ENCODE data around the gene TOP1. TPM values are rescaled to one million over a fixed set of nuclear protein-coding genes. Genes with fewer than 3 reads are reported as not detected.

The TOP1 gene
- total RNA-seq, 2 donors from 2014 or later = 78.8 to 82.5 TPM

GRCh38 chr20:41168281-41169161 lies 139.9 kb downstream of the TOP1 start:
- Histone ChIP-seq H3K9me3 (ENCODE audit: control insufficient read depth, low read length) (no peaks in the 10 kb centered on the region), H3K9ac (ENCODE audit: extremely low read depth, low read length, poor library complexity, severe bottlenecking) (no peak overlapping the region), H3K27ac (ENCODE audit: low read depth, low read length) (no peak overlapping the region), H3K4me3 (ENCODE audit: low read length) (no peak overlapping the region), H3K4me1 (ENCODE audit: control insufficient read depth, insufficient read depth, low read length) (peaks cover under 1% of the 10 kb centered on the region), H3K36me3 (ENCODE audit: control insufficient read depth, insufficient read depth, low read length) (peaks cover 83% of the 10 kb centered on the region), H3K27me3 (ENCODE audit: control insufficient read depth, insufficient read depth, low read length, poor library complexity, severe bottlenecking) (no peaks in the 10 kb centered on the region)
- Mint-ChIP-seq H3K4me3 (no peak overlapping the region), H3K27me3 (ENCODE audit: insufficient read depth) (no peaks in the 10 kb centered on the region), H3K9me3 (no peaks in the 10 kb centered on the region), H3K36me3 (ENCODE audit: low read depth) (peaks cover 76% of the 10 kb centered on the region), H3K27ac (no peak overlapping the region), H3K4me1 (no peaks in the 10 kb centered on the region)
- WGBS, 2 experiments (ENCODE audit: insufficient coverage in 1 of 2, insufficient read length in 1 of 2) = 95 to 98% methylated on average over 5 to 10 of the region's 10 CpGs
- no peak for DNase-seq
- TF ChIP-seq CTCF (conservative IDR thresholded peaks at IDR 0.05) = no peak

- Mint-ChIP-seq H3K4me3 (no peak overlapping the region), H3K9me3 (no peaks in the 10 kb centered on the region), H3K36me3 (ENCODE audit: low read depth) (peaks cover 77% of the 10 kb centered on the region), H3K27ac (no peak overlapping the region), H3K4me1 (no peaks in the 10 kb centered on the region), H3K27me3 (ENCODE audit: insufficient read depth) (no peaks in the 10 kb centered on the region)
- no peak for TF ChIP-seq CTCF (conservative IDR thresholded peaks at IDR 0.05)
- DNase-seq = no peak
- peaks cover 83% of the 10 kb centered on the region for H3K36me3 ChIP-seq (ENCODE audit: control insufficient read depth, insufficient read depth, low read length)
- peaks cover 8% of the 10 kb centered on the region for H3K4me1 ChIP-seq (ENCODE audit: control insufficient read depth, insufficient read depth, low read length)
- H3K9me3 ChIP-seq (ENCODE audit: control insufficient read depth, low read length) = no peaks in the 10 kb centered on the region
- no peak overlapping the region for H3K9ac ChIP-seq (ENCODE audit: extremely low read depth, low read length, poor library complexity, severe bottlenecking)
- H3K27me3 ChIP-seq (ENCODE audit: control insufficient read depth, insufficient read depth, low read length, poor library complexity, severe bottlenecking) = no peaks in the 10 kb centered on the region
- H3K27ac ChIP-seq (ENCODE audit: low read depth, low read length) = no peak overlapping the region
- 92 to 94% methylated on average over 9 of the region's 9 CpGs for WGBS, 2 experiments (ENCODE audit: insufficient coverage in 1 of 2, insufficient read length in 1 of 2)
- no peak overlapping the region for H3K4me3 ChIP-seq (ENCODE audit: low read length)
Measured at GRCh38 chr20:41169162-41169690, 140.6 kb downstream of the TOP1 start.

- Mint-ChIP-seq H3K4me3 (no peak overlapping the region), H3K27ac (no peak overlapping the region), H3K36me3 (ENCODE audit: low read depth) (peaks cover 79% of the 10 kb centered on the region), H3K9me3 (no peaks in the 10 kb centered on the region), H3K27me3 (ENCODE audit: insufficient read depth) (no peaks in the 10 kb centered on the region), H3K4me1 (peaks cover 1% of the 10 kb centered on the region)
- Histone ChIP-seq H3K27ac (ENCODE audit: low read depth, low read length) (no peak overlapping the region), H3K27me3 (ENCODE audit: control insufficient read depth, insufficient read depth, low read length, poor library complexity, severe bottlenecking) (no peaks in the 10 kb centered on the region), H3K4me1 (ENCODE audit: control insufficient read depth, insufficient read depth, low read length) (peaks cover 12% of the 10 kb centered on the region), H3K4me3 (ENCODE audit: low read length) (no peak overlapping the region), H3K9ac (ENCODE audit: extremely low read depth, low read length, poor library complexity, severe bottlenecking) (no peak overlapping the region), H3K9me3 (ENCODE audit: control insufficient read depth, low read length) (no peaks in the 10 kb centered on the region), H3K36me3 (ENCODE audit: control insufficient read depth, insufficient read depth, low read length) (peaks cover 83% of the 10 kb centered on the region)
- TF ChIP-seq CTCF (conservative IDR thresholded peaks at IDR 0.05) = no peak
- no peak for DNase-seq
- WGBS, 2 experiments (ENCODE audit: insufficient coverage in 1 of 2, insufficient read length in 1 of 2) = 94 to 100% methylated on average over 5 to 14 of the region's 14 CpGs
Measured at GRCh38 chr20:41169791-41170351, 141.2 kb downstream of the TOP1 start.
